ENCODE data around the gene GALNT14. TPM values are rescaled to one million over a fixed set of nuclear protein-coding genes. Genes with fewer than 3 reads are reported as not detected.

GALNT14 gene
- total RNA-seq, 3 donors from 2014 or later: 0.33 to 1.3 (median 0.98) TPM

DNA sequence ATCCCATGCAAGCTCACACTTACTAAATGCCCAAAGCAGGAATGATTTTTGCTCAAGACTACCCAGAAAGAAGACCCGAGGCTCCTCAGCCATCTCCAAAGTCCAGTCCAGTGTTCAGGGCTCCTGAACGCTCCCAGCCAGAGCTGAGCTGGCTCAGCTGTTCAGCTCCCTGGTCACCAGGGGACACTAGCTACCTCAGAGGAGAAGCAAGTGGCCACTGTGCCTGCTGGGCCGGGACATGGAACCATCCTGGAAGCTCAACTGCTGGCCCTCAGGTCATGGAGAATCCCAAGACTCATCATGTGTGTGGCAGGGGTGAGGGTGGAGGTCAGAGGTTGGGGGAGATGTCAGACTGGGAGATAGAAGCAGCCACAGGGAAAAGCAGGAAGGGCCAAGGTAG is 89.0 kb downstream of the GALNT14 start:
- no peak overlapping the region for H3K4me3 Mint-ChIP-seq
- no peaks in the 10 kb centered on the region for H3K36me3 Mint-ChIP-seq (ENCODE audit: insufficient read depth)
- peaks cover 8% of the 10 kb centered on the region for H3K27me3 Mint-ChIP-seq (ENCODE audit: low read depth)
- H3K4me1 Mint-ChIP-seq (ENCODE audit: low read depth): no peaks in the 10 kb centered on the region
- ATAC-seq (no peak), DNase-seq (no peak)
- no peaks in the 10 kb centered on the region for H3K9me3 Mint-ChIP-seq

DNA sequence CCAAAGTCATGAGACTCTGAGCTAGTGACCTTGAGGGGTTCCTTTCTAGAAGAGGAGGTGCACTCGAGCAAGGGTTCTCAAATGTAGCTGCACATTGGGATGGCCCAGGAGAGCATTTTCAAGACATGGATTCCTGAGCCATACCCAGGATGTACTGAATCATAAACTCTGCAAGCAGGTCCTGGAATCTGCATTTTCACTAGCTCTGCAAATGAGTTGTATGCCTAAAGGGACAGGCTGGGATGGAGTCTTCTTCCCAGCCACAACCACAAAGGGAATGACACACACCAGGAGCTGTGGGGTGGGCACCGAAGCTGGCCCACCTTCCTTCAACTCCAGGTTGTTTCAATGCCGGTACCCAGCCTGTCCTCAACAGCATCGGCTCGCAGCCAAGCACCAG is 90.6 kb downstream of the GALNT14 start:
- Mint-ChIP-seq H3K9me3 (no peaks in the 10 kb centered on the region), H3K4me3 (no peak overlapping the region), H3K27me3 (ENCODE audit: low read depth) (peaks cover 6% of the 10 kb centered on the region), H3K4me1 (ENCODE audit: low read depth) (no peaks in the 10 kb centered on the region), H3K36me3 (ENCODE audit: insufficient read depth) (no peaks in the 10 kb centered on the region)
- no peak for ATAC-seq
- no peak for DNase-seq

DNA sequence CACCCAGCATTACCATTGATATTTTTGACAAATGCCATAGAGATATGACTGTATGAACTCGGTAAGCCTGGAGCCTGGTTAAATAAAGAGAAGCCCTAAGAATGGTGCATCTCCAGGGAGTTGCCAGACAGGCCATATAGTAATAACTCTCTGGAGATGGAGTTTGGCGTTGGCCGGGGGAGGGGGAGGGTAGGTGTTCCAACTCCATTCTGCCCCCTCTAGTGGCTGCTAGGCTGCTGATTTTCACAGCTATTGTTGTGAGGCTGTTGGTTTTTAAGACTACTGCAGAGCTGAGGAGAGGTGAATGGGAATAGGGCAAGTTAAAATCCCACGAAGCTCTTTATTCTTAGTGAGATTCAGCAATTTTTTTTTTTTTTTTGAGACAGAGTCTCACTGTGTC is 99.9 kb downstream of the GALNT14 start:
- no peaks in the 10 kb centered on the region for H3K4me1 Mint-ChIP-seq (ENCODE audit: low read depth)
- ATAC-seq (no peak), DNase-seq (no peak)
- H3K9me3 Mint-ChIP-seq: peaks cover 20% of the 10 kb centered on the region
- no peaks in the 10 kb centered on the region for H3K27me3 Mint-ChIP-seq (ENCODE audit: low read depth)
- H3K4me3 Mint-ChIP-seq: no peak overlapping the region
- peaks cover 1% of the 10 kb centered on the region for H3K36me3 Mint-ChIP-seq (ENCODE audit: insufficient read depth)

DNA sequence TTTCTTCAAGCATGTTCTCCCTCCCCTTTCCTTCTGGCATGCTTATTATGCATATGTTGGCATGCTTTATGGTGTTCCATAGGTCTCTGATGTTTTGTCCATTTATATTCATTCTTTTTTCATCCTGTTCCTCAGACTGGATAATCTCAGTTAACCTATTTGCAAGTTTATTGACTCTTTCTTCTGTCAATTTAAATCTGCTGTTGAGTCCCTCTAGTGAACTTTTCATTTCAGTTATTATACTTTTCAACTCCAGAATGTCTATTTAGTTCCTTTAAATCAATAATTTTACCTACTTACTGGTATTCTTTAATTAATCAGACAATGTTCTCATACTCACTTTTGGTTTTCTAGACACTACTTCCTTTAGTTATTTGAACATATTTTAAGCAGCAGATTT is 101.2 kb downstream of the GALNT14 start:
- peaks cover 1% of the 10 kb centered on the region for H3K36me3 Mint-ChIP-seq (ENCODE audit: insufficient read depth)

DNA sequence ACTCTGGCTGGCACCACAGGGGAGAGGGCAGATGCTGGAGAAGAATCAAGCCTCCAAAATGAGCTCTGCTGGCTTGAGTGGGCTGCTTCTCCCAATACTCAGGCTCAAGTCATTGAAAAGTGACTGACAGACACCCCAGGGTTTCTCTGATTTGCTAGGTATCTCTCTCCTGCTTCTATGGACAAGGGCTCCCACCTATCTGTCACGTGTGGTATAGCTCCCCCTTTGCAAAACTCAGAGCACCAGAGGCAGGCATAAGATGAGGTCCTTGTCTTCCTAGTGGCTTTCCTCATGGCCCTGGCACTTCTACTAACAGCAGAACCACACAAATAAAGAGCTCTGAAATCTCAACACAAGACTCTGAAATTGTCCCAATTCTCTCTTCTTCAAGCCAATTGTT is 105.2 kb downstream of the GALNT14 start:
- H3K4me3 Mint-ChIP-seq: no peak overlapping the region
- ATAC-seq (no peak), DNase-seq (no peak)
- H3K9me3 Mint-ChIP-seq: peaks cover 20% of the 10 kb centered on the region
- H3K36me3 Mint-ChIP-seq (ENCODE audit: insufficient read depth): peaks cover 1% of the 10 kb centered on the region
- H3K27me3 Mint-ChIP-seq (ENCODE audit: low read depth): no peaks in the 10 kb centered on the region
- H3K4me1 Mint-ChIP-seq (ENCODE audit: low read depth): no peaks in the 10 kb centered on the region

More for the DNA sequence above, 101.2 kb downstream of the GALNT14 start:
- DNase-seq (no peak), ATAC-seq (no peak)
- H3K4me1 Mint-ChIP-seq (ENCODE audit: low read depth): no peaks in the 10 kb centered on the region
- H3K4me3 Mint-ChIP-seq: no peak overlapping the region
- H3K27me3 Mint-ChIP-seq (ENCODE audit: low read depth): no peaks in the 10 kb centered on the region
- peaks cover 20% of the 10 kb centered on the region for H3K9me3 Mint-ChIP-seq

DNA sequence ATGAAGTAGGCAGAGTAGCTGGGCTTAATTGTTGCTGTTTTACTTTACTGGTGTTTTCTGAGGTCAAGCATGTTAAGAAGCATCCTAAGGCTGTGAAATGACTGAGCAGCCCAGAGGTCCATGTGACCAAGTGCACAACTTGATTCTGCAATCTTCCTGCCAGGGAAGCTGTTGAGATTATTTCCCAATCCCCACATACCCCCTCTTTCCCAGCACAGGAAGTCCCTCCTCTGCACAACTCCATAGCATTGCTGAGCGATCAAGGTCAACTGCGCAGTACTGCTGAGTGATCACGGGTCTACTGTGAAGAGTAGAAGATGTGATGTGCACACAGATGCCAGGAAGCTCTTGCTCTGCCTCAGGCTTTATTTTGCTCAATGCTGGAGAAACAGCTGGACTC is 105.8 kb downstream of the GALNT14 start:
- Mint-ChIP-seq H3K9me3 (peaks cover 16% of the 10 kb centered on the region), H3K36me3 (ENCODE audit: insufficient read depth) (peaks cover 1% of the 10 kb centered on the region), H3K27me3 (ENCODE audit: low read depth) (no peaks in the 10 kb centered on the region), H3K4me1 (ENCODE audit: low read depth) (no peaks in the 10 kb centered on the region), H3K4me3 (no peak overlapping the region)
- ATAC-seq: no peak
- DNase-seq: no peak

DNA sequence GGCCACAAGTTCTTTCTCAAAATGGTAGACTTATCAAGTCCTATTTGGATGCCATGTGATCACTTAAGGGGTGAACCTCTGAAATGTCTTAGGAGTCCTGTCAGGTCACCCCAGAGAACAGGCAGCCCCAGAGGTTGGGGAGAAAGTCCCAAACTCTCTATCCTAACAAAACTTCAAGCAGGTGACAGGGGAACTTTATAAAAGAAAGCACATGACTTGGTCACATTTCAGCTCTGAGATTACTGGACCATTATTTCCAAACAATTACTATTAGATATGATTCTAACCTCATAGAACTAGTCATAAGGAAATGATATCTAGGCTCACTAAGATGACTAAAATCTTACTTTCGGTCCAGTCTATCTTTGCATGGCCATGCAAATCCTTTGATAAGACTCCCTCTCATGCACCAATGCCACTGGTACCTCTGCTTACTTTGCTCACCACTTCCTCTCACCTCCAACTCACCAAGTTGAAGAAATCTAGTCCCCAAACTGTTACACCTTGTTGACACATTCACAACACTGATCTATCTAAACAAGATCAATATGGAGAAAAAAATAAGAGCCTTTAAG is 107.0 kb downstream of the GALNT14 start:
- Mint-ChIP-seq H3K27me3 (ENCODE audit: low read depth) (no peaks in the 10 kb centered on the region), H3K36me3 (ENCODE audit: insufficient read depth) (no peaks in the 10 kb centered on the region), H3K4me3 (no peak overlapping the region), H3K9me3 (peaks cover 3% of the 10 kb centered on the region), H3K4me1 (ENCODE audit: low read depth) (no peaks in the 10 kb centered on the region)
- DNase-seq: no peak
- ATAC-seq: no peak

DNA sequence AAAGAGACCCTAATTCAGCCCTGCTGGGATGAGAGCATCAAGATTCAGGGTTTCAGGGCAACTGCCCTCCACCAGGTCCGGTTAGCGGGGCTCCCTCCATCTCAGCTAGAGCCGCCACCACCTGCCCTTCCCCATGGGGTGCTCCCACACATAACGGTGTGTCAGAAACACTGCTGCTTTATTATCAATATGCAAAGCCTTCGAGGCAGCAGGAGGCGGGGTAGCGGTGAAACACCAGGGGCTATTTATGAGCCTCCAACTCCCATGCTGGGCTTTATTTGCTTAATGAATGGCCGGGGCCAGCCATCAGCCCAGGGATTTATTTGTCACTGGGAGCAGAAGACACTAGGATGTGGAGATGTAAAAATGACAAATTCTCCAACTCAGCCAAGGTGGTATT is 109.8 kb downstream of the GALNT14 start:
- Mint-ChIP-seq H3K27me3 (ENCODE audit: low read depth) (no peaks in the 10 kb centered on the region), H3K9me3 (no peaks in the 10 kb centered on the region), H3K4me3 (no peak overlapping the region), H3K4me1 (ENCODE audit: low read depth) (no peaks in the 10 kb centered on the region), H3K36me3 (ENCODE audit: insufficient read depth) (no peaks in the 10 kb centered on the region)
- DNase-seq (no peak), ATAC-seq (no peak)

DNA sequence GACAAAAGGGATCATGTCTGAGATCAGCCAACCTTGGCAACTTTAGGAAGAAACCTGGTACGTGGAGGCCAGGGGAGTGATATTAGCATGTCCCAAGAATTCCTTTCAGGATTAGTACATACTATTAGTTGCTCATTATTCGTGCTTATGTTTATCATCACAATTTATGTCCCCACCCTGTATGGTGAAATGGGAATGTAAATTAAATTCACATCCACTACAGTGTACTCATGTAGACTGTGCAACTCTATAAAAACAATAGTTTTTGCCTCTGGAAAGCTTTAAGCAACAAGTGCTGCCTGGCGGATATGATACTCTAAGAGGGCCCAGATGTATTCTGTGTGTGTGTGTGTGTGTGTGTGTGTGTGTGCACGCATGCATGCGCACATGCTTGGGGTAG is 110.7 kb downstream of the GALNT14 start:
- Mint-ChIP-seq H3K36me3 (ENCODE audit: insufficient read depth) (no peaks in the 10 kb centered on the region), H3K9me3 (no peaks in the 10 kb centered on the region), H3K4me1 (ENCODE audit: low read depth) (no peaks in the 10 kb centered on the region), H3K27me3 (ENCODE audit: low read depth) (no peaks in the 10 kb centered on the region), H3K4me3 (no peak overlapping the region)
- DNase-seq (no peak), ATAC-seq (no peak)

DNA sequence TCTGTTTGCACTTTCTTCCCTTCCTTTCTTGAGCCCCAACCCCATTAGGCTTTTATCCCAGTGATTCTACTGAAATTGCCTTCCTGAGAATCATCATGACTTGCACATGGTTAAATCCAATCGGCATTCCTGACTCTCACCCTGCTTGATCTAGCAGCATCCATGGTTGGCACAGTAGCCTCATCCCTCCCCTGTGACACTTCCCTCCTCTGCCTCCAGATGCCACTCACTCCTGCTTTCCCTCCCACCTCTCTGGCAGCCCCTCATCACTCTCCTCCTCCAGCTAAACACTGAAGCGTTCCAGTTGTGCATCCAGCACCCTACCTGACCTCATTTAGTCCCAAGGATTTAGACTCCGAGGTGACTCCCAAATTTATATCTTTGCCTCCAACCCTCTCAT is 114.7 kb downstream of the GALNT14 start:
- ATAC-seq (no peak), DNase-seq (no peak)
- Mint-ChIP-seq H3K27me3 (ENCODE audit: low read depth) (no peaks in the 10 kb centered on the region), H3K4me3 (no peak overlapping the region), H3K36me3 (ENCODE audit: insufficient read depth) (no peaks in the 10 kb centered on the region), H3K4me1 (ENCODE audit: low read depth) (no peaks in the 10 kb centered on the region), H3K9me3 (no peaks in the 10 kb centered on the region)

DNA sequence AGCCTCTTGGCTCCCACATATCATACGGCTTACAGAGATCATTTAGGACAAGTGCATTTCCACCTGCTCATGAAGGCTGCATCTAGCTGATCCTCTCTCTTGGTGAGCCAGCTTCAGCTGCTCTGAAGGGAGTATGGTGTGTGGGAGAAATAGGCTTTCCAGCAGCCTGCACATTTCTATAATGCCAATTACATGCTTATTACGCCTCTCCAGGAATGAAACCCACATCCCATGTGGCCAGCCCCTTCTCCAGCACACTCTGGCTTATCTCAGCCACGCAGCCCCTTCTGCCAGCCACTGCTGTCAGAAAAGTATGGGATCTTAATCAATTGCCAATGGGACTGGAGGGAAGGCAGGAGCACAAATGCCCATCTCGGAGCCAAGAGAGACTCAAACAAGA is 117.5 kb downstream of the GALNT14 start:
- DNase-seq (no peak), ATAC-seq (no peak)
- no peak overlapping the region for H3K4me3 Mint-ChIP-seq
- H3K27me3 Mint-ChIP-seq (ENCODE audit: low read depth): no peaks in the 10 kb centered on the region
- H3K9me3 Mint-ChIP-seq: no peaks in the 10 kb centered on the region
- no peaks in the 10 kb centered on the region for H3K4me1 Mint-ChIP-seq (ENCODE audit: low read depth)
- H3K36me3 Mint-ChIP-seq (ENCODE audit: insufficient read depth): no peaks in the 10 kb centered on the region

DNA sequence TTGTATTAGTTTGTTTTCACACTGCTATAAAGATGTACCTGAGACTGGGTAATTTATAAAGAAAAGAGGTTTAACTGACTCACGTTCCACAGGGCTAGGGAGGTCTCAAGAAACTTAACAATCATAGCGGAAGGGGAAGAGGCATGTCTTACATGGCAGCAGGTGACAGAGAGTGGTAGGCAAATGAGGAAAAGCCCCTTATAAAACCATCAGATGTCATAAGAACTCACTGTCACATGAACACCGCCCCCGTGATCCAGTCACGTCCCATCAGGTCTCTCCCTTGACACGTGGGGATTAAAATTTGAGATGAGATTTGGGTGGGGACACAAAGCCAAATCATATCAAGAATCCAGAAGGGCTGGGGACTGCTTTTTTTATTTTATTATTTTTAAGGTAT is 120.0 kb downstream of the GALNT14 start:
- no peaks in the 10 kb centered on the region for H3K9me3 Mint-ChIP-seq
- no peak overlapping the region for H3K4me3 Mint-ChIP-seq
- DNase-seq: no peak
- H3K4me1 Mint-ChIP-seq (ENCODE audit: low read depth): no peaks in the 10 kb centered on the region
- H3K27me3 Mint-ChIP-seq (ENCODE audit: low read depth): no peaks in the 10 kb centered on the region
- H3K36me3 Mint-ChIP-seq (ENCODE audit: insufficient read depth): no peaks in the 10 kb centered on the region
- no peak for ATAC-seq

DNA sequence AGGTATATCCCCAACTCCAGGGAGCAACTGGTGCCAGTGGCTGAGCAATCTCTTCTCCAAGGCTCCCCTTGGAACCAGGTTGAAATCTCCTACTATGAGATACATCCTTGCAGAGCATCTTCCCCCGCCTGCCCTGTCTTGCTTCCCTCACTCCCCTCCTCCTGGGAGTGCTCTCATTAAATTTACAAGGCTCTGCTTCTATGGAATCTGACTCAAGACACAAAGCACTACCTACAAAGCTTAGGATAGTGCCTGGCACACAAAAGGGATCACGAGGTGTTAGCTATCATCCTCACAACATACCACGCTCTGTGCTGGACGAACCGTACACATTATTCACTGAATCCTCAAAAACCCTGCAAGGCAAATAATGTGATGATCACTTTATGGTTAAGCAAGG is 121.6 kb downstream of the GALNT14 start:
- no peak for ATAC-seq
- H3K4me1 Mint-ChIP-seq (ENCODE audit: low read depth): no peaks in the 10 kb centered on the region
- no peak overlapping the region for H3K4me3 Mint-ChIP-seq
- H3K27me3 Mint-ChIP-seq (ENCODE audit: low read depth): peaks cover under 1% of the 10 kb centered on the region
- no peak for DNase-seq
- H3K36me3 Mint-ChIP-seq (ENCODE audit: insufficient read depth): no peaks in the 10 kb centered on the region
- no peaks in the 10 kb centered on the region for H3K9me3 Mint-ChIP-seq

DNA sequence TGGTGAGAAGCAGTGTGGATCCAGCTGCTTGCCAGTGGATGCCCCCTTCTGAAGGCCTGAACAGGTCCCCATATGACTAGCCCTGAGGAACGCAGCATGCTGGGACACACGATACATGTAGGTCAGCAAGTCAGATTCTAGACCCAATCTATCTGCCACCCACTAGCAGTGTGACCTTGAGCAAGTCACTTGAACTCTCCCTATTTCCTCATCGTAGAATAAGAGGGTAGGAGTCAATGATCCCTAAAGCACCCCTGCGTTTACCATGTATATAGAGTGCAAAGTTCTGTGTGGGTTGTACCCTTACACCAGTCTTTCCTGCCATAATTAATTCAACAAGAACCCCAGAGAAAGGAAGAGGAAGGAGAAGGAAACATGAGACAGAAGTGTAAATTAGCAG is 123.7 kb downstream of the GALNT14 start:
- DNase-seq (no peak), ATAC-seq (no peak)
- Mint-ChIP-seq H3K4me1 (ENCODE audit: low read depth) (no peaks in the 10 kb centered on the region), H3K9me3 (no peaks in the 10 kb centered on the region), H3K4me3 (no peak overlapping the region), H3K36me3 (ENCODE audit: insufficient read depth) (no peaks in the 10 kb centered on the region), H3K27me3 (ENCODE audit: low read depth) (peaks cover 2% of the 10 kb centered on the region)

DNA sequence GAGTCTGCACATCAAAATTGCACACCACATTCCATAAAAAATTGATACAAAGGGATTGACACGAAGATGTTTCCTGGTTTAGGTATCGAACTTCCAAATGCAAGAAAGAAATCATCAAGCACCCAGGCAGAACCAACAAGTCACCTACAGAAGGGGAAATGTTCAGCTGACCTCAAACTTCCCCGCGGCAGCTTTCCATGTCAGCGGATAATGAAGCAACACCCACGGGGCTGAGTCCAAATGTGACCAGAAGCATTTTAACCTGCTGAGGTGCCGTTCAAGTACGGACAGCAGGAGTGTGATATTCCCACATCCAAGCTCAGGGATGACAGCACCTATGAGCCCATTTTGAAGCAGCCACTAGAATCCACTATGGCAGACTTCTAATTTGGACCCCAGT is 124.9 kb downstream of the GALNT14 start:
- Mint-ChIP-seq H3K4me1 (ENCODE audit: low read depth) (no peaks in the 10 kb centered on the region), H3K27me3 (ENCODE audit: low read depth) (peaks cover 4% of the 10 kb centered on the region), H3K4me3 (no peak overlapping the region), H3K9me3 (no peaks in the 10 kb centered on the region), H3K36me3 (ENCODE audit: insufficient read depth) (no peaks in the 10 kb centered on the region)
- no peak for DNase-seq
- ATAC-seq: no peak

DNA sequence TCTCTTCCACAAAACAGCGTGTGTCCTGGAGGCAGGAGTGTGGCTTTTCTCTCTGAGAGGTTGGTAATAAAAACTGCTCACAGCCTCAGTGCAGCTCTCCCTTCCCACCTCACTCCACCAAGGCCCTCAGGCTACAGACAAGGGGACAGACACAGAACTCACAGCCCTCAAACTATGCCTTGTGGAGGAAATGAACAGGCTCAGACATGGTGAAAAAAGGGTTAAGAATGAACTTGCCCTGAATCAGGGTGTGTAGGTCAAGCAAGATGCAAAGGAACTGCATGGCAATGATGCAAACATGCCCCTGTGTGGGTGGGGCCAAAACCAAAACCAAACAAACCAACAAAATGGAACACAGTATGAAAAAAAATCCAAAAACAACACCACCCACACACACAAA is 125.8 kb downstream of the GALNT14 start:
- no peaks in the 10 kb centered on the region for H3K4me1 Mint-ChIP-seq (ENCODE audit: low read depth)
- DNase-seq (no peak), ATAC-seq (no peak)
- no peaks in the 10 kb centered on the region for H3K9me3 Mint-ChIP-seq
- no peaks in the 10 kb centered on the region for H3K36me3 Mint-ChIP-seq (ENCODE audit: insufficient read depth)
- H3K27me3 Mint-ChIP-seq (ENCODE audit: low read depth): peaks cover 6% of the 10 kb centered on the region
- no peak overlapping the region for H3K4me3 Mint-ChIP-seq

All from activated T-cell treated with anti-CD3 and anti-CD28 coated beads, Interleukin-2, amount 50 U/mL, for 4 hours (primary cell).